ENCODE measurements around the gene P2RY14.

Gene P2RY14

DNA sequence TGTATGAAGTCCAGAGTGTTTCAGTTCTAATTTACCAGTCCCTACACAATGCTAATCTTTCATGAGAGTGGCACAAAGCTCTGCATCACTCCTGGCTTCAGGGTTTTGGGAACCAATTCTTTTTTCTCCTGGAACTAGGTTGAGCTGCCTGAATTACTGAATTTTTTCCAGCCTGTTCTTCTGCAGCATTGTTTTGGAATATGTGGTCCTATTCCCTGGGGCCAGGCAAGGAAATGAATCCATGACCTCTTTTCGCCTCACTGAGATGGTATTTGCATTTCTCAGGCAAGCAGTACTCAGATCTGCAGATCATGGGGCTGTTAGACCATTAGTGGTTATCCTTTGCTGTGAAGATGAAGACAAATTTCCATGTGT is 49.7 kb downstream of the P2RY14 start:
- Histone ChIP-seq H3K4me3 (replicated peaks; ENCODE audit: low read depth, low read length) (no peak overlapping the region), H3K36me3 (ENCODE audit: control insufficient read depth, insufficient read depth, low read length) (no peaks in the 10 kb centered on the region), H3K27me3 (replicated peaks; ENCODE audit: control insufficient read depth, insufficient read depth, low read length) (no peaks in the 10 kb centered on the region)
- DNase-seq (ENCODE audit: extremely low read depth, insufficient read length) = no peak
- TF ChIP-seq, protein P1, sequence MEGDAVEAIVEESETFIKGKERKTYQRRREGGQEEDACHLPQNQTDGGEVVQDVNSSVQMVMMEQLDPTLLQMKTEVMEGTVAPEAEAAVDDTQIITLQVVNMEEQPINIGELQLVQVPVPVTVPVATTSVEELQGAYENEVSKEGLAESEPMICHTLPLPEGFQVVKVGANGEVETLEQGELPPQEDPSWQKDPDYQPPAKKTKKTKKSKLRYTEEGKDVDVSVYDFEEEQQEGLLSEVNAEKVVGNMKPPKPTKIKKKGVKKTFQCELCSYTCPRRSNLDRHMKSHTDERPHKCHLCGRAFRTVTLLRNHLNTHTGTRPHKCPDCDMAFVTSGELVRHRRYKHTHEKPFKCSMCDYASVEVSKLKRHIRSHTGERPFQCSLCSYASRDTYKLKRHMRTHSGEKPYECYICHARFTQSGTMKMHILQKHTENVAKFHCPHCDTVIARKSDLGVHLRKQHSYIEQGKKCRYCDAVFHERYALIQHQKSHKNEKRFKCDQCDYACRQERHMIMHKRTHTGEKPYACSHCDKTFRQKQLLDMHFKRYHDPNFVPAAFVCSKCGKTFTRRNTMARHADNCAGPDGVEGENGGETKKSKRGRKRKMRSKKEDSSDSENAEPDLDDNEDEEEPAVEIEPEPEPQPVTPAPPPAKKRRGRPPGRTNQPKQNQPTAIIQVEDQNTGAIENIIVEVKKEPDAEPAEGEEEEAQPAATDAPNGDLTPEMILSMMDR (IDR thresholded peaks at IDR 0.05; ENCODE audit: insufficient read depth, low read length, poor library complexity, severe bottlenecking) = no peak

DNA sequence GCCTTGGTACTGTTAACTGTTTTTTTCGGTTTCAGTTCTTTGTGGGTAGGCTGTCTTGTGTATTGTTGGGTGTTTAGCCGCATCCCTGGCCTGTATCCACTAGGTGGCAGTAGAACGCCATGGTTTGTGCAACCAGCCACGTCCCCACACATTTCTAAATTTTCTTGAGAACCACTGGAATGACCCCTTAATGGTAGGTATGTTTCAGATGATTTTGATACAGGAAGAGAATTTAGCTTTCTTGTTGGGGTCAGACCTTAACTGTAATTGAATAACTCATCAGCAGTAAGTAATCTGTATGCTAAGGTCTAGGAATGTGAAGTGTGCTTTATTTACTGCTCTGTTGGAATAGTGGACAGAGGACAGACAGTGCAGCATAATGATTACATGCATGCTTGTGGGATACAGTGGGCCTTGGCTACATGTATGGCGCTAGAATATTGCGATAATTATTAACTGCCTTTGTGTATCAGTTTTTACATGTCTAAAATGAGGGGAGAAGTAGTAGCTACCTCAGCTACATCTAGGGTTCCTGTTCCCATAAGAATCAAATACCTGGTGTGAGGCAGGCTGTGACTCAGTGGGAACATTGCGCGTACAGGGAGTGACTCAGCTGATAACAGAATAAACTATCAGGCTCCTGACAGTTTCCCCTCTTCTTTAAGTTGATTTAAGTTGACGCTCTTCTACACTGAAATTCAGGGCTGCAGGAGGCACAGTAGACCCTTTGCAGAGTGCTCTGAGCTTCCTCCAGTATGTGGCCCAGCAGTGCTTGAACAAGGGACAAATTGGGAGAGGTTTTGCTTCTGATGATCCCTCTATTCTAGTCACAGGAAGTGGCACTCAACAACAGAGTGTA is 50.3 kb downstream of the P2RY14 start:
- H3K36me3 ChIP-seq (ENCODE audit: control insufficient read depth, insufficient read depth, low read length) = no peaks in the 10 kb centered on the region
- DNase-seq (ENCODE audit: extremely low read depth, insufficient read length) = peak; percentile 53
- no peaks in the 10 kb centered on the region for H3K27me3 ChIP-seq (replicated peaks; ENCODE audit: control insufficient read depth, insufficient read depth, low read length)
- TF ChIP-seq, protein P1 (IDR thresholded peaks at IDR 0.05; ENCODE audit: insufficient read depth, low read length, poor library complexity, severe bottlenecking) = peak; percentile 89
- no peak overlapping the region for H3K4me3 ChIP-seq (replicated peaks; ENCODE audit: low read depth, low read length)

DNA sequence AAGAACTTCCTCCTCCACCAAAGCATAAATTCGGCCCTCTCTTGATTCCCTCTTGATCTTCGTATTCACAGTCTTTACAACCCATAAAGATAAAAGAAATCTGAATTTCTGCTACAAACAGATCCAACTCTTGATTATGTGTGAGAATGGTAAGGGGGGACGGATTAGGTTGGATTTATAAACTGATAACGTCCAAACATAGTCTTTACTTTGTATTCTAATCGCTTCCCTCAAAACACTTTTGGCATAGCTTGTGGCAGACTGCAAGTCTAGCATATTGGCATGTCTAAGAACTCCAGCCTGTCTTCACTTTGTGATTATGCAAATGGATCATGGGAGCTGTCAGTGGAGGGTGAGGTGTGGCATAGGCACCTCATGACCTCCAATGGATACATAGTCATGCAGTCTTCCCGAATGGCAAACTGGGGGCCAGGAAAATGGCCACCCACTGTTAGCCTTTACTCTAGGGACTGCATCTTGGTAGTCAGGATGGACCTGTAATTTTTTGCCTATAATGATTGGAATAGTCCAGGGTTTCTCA is 51.0 kb downstream of the P2RY14 start:
- TF ChIP-seq, protein P1 (IDR thresholded peaks at IDR 0.05; ENCODE audit: insufficient read depth, low read length, poor library complexity, severe bottlenecking) = no peak
- no peak for DNase-seq (ENCODE audit: extremely low read depth, insufficient read length)

DNA sequence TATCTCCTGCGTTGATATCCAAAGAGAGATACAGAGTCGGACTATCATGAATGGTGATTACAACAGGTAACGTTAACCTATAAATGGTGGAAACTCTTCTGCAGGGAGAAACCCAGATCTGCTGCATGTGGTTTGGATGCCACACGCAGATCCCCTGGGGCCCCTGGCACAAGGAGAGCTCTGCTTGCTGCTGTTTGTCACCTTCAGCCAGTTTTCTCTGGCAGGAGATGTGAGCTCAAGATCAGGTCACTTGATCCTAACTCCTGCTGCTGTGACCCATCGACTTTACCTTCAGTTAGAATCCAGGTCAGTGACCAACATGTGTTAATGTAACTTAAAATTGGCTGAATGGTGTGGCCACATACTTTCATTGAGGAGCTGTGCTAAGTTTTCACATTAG is 51.5 kb downstream of the P2RY14 start:
- TF ChIP-seq, protein P1 (IDR thresholded peaks at IDR 0.05; ENCODE audit: insufficient read depth, low read length, poor library complexity, severe bottlenecking) = no peak
- Histone ChIP-seq H3K36me3 (ENCODE audit: control insufficient read depth, insufficient read depth, low read length) (no peaks in the 10 kb centered on the region), H3K4me3 (replicated peaks; ENCODE audit: low read depth, low read length) (no peak overlapping the region), H3K27me3 (replicated peaks; ENCODE audit: control insufficient read depth, insufficient read depth, low read length) (no peaks in the 10 kb centered on the region)
- no peak for DNase-seq (ENCODE audit: extremely low read depth, insufficient read length)

More for the DNA sequence above, 51.0 kb downstream of the P2RY14 start:
- Histone ChIP-seq H3K4me3 (replicated peaks; ENCODE audit: low read depth, low read length) (no peak overlapping the region), H3K27me3 (replicated peaks; ENCODE audit: control insufficient read depth, insufficient read depth, low read length) (no peaks in the 10 kb centered on the region), H3K36me3 (ENCODE audit: control insufficient read depth, insufficient read depth, low read length) (no peaks in the 10 kb centered on the region)

DNA sequence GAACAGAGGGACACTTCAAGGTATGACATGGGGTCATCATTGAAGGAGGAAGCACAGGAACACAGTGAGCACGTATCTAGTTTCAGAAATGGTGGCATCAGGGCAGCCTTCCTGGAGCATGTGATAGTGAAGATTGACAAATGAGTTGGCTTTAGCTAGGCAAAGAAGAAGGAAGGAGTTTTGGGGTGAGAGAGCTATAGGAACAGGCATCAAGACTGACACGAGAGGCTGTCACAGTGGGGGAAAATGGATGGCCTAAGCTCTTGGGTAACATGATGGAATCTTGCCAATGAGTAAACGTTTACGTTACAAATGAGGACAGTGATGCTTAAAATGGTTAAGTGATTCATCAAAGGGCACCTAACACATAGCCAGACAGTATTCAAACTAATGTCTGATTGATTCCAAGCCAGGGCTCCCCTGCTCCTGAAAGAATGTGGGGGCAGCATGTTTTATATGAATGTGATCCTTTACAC is 52.2 kb downstream of the P2RY14 start:
- TF ChIP-seq, protein P1 (IDR thresholded peaks at IDR 0.05; ENCODE audit: insufficient read depth, low read length, poor library complexity, severe bottlenecking) = no peak
- Histone ChIP-seq H3K4me3 (replicated peaks; ENCODE audit: low read depth, low read length) (no peak overlapping the region), H3K27me3 (replicated peaks; ENCODE audit: control insufficient read depth, insufficient read depth, low read length) (no peaks in the 10 kb centered on the region), H3K36me3 (ENCODE audit: control insufficient read depth, insufficient read depth, low read length) (no peaks in the 10 kb centered on the region)
- DNase-seq (ENCODE audit: extremely low read depth, insufficient read length) = no peak

Measured in GM06990 (cell line).